ENCODE results near the gene CEP250.

DNA sequence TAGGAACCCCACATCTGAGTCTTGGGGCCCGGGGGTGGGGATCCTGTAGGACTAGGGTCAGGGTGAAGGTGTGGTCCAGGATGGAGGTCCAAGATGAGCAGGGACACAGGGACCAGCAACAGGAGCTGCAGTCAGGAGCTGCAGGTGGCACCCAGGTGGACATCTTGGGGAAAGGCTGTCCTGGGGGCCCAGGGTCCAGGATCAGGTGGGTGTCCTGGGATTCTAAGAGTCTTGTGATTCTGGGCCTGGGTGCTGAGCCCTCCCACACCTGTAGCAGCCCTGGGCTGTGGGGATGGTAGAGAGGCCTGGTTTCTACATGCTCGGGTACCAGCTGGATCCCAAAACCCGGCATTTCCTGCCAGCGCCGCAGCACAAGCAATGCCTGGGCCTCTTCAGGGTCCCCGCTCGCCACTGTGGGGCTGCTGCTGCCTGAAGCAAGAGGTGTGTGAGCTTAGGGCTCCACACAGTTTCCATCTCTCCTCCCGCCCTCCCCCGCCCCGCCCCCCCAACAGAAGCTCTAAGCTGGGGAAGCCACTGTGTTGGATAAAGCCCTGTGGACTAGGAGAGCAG is 107.2 kb downstream of the CEP250 start:
- TF ChIP-seq, protein P1, sequence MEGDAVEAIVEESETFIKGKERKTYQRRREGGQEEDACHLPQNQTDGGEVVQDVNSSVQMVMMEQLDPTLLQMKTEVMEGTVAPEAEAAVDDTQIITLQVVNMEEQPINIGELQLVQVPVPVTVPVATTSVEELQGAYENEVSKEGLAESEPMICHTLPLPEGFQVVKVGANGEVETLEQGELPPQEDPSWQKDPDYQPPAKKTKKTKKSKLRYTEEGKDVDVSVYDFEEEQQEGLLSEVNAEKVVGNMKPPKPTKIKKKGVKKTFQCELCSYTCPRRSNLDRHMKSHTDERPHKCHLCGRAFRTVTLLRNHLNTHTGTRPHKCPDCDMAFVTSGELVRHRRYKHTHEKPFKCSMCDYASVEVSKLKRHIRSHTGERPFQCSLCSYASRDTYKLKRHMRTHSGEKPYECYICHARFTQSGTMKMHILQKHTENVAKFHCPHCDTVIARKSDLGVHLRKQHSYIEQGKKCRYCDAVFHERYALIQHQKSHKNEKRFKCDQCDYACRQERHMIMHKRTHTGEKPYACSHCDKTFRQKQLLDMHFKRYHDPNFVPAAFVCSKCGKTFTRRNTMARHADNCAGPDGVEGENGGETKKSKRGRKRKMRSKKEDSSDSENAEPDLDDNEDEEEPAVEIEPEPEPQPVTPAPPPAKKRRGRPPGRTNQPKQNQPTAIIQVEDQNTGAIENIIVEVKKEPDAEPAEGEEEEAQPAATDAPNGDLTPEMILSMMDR (tag by site-specific recombination; IDR thresholded peaks at IDR 0.05), result no peak
- no peak for TF ChIP-seq ZNF664 (tag by site-specific recombination; IDR thresholded peaks at IDR 0.05)
- TF ChIP-seq ZNF501 (tag by site-specific recombination; IDR thresholded peaks at IDR 0.05), result no peak
- TF ChIP-seq, protein P2, sequence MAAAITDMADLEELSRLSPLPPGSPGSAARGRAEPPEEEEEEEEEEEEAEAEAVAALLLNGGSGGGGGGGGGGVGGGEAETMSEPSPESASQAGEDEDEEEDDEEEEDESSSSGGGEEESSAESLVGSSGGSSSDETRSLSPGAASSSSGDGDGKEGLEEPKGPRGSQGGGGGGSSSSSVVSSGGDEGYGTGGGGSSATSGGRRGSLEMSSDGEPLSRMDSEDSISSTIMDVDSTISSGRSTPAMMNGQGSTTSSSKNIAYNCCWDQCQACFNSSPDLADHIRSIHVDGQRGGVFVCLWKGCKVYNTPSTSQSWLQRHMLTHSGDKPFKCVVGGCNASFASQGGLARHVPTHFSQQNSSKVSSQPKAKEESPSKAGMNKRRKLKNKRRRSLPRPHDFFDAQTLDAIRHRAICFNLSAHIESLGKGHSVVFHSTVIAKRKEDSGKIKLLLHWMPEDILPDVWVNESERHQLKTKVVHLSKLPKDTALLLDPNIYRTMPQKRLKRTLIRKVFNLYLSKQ (tag by site-specific recombination; IDR thresholded peaks at IDR 0.05; ENCODE audit: borderline replicate concordance), result no peak
- no peak for TF ChIP-seq ZNF670 (tag by site-specific recombination; IDR thresholded peaks at IDR 0.05; ENCODE audit: low read depth)
- no peak for TF ChIP-seq RBAK (tag by site-specific recombination; IDR thresholded peaks at IDR 0.05)
- no peak for TF ChIP-seq ZNF175 (tag by site-specific recombination; IDR thresholded peaks at IDR 0.05)
- TF ChIP-seq ZNF561 (tag by site-specific recombination; IDR thresholded peaks at IDR 0.05; ENCODE audit: borderline replicate concordance), result no peak

Data from HEK293 (cell line).